Measurements from ENCODE around the gene RGS3.

RGS3 gene

DNA sequence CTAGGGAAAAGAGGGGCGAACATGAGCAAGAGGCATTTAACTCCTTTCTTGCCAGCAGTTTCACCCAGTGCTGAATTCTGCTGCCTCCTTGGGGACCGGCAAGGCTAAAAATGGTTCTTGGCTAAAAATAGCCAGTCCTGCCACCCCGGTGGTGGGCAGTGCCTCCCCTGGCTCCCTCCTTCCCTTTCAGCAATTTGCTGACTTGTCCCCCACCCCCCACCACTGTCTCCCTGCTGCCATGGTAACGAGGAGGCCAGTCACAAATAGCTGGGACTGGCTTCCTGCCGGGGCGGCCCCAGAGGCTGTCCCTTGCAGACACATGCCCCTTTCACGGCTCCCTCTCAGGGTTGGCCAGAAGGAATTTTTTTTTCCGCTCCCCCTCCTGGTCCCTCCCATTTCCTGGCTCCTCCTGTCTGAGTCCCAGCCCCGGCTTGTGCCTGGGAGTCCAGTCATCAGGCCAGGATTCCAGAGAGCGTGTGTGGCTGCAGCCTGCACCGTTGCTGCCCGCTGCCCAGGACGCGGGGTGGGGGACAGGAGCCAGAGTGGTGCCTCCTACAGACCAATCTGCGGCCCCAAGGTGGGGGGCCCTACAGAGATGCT lies 130.3 kb downstream of the RGS3 start:
- peak; percentile 96 for DNase-seq (ENCODE audit: low read depth)
- TF ChIP-seq, protein P1, sequence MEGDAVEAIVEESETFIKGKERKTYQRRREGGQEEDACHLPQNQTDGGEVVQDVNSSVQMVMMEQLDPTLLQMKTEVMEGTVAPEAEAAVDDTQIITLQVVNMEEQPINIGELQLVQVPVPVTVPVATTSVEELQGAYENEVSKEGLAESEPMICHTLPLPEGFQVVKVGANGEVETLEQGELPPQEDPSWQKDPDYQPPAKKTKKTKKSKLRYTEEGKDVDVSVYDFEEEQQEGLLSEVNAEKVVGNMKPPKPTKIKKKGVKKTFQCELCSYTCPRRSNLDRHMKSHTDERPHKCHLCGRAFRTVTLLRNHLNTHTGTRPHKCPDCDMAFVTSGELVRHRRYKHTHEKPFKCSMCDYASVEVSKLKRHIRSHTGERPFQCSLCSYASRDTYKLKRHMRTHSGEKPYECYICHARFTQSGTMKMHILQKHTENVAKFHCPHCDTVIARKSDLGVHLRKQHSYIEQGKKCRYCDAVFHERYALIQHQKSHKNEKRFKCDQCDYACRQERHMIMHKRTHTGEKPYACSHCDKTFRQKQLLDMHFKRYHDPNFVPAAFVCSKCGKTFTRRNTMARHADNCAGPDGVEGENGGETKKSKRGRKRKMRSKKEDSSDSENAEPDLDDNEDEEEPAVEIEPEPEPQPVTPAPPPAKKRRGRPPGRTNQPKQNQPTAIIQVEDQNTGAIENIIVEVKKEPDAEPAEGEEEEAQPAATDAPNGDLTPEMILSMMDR (conservative IDR thresholded peaks at IDR 0.05; ENCODE audit: control insufficient read depth, insufficient read depth, low read depth, low read length): no peak
- peak overlapping the region; percentile 86 for H3K4me3 ChIP-seq (ENCODE audit: control insufficient read depth, low read depth, low read length)

DNA sequence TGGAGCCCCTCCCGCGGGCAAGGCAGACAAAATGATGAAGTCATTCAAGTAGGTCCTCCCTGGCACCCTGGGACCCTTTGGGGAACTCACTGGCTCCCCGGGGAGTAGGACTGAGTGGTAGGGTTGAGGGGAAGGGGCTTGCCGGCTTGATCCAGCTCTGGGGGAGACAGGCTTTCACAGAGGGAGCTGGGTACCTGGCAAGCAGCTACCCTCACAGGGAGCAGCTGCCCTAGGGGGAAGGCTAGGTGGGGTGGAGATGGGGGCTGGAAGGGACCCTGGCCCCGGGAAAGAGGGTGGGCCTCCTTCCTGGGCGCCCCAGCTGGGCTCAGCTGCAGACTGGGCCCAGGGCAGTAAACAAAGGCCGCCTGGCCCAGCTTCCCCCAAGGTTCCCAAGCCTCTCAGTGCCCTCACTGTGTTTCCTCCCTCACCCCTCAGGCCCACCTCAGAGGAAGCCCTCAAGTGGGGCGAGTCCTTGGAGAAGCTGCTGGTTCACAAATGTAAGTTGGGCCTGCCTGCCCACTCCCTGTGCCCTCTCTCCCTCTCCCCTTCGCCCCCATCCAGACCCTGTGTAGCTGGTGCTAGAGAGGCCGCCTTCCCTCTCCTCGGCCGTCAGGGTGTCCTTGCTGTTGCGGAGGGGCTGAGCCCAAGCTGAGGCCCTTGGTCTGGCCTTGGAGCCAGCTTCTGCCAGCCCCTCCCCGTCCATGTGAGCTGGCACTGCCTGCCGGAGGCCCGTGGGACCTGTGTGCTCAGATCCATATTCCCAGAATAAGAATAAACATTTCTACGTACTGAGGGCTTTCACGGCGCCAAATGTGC lies 131.2 kb downstream of the RGS3 start:
- TF ChIP-seq, protein P1 (conservative IDR thresholded peaks at IDR 0.05; ENCODE audit: control insufficient read depth, insufficient read depth, low read depth, low read length): no peak
- DNase-seq (ENCODE audit: low read depth): no peak

DNA sequence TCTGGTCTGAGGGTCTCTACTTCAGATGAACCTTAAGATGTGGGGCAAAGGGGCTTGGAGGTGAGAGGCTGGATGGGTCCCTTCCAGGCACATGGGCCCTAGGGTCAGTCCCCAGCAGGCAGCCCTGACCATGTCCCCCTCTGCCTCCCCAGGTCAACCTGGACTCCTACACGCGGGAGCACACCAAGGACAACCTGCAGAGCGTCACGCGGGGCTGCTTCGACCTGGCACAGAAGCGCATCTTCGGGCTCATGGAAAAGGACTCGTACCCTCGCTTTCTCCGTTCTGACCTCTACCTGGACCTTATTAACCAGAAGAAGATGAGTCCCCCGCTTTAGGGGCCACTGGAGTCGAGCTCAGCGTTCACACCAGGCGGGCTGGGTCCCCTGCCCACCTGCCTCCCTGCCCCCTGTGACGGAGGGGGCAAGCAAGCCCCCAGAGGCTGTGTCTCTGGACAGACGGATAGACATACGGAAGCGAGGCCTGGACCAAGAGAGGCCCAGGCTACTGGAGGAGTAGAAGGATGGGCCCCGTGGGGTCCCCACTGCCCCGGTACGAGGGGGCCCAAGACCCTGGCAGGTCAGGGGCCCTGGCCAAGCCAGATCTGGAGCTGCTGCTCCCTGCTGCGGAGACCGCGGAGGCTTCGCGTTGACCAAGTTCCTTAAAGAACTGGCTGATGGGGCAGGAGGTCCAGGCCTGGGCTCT lies 133.2 kb downstream of the RGS3 start:
- no peak overlapping the region for H3K4me3 ChIP-seq (ENCODE audit: control insufficient read depth, low read depth, low read length)
- TF ChIP-seq, protein P1 (conservative IDR thresholded peaks at IDR 0.05; ENCODE audit: control insufficient read depth, insufficient read depth, low read depth, low read length): no peak
- DNase-seq (ENCODE audit: low read depth): no peak

More for the DNA sequence above, 131.2 kb downstream of the RGS3 start:
- H3K4me3 ChIP-seq (ENCODE audit: control insufficient read depth, low read depth, low read length): peak overlapping the region; percentile 86

DNA sequence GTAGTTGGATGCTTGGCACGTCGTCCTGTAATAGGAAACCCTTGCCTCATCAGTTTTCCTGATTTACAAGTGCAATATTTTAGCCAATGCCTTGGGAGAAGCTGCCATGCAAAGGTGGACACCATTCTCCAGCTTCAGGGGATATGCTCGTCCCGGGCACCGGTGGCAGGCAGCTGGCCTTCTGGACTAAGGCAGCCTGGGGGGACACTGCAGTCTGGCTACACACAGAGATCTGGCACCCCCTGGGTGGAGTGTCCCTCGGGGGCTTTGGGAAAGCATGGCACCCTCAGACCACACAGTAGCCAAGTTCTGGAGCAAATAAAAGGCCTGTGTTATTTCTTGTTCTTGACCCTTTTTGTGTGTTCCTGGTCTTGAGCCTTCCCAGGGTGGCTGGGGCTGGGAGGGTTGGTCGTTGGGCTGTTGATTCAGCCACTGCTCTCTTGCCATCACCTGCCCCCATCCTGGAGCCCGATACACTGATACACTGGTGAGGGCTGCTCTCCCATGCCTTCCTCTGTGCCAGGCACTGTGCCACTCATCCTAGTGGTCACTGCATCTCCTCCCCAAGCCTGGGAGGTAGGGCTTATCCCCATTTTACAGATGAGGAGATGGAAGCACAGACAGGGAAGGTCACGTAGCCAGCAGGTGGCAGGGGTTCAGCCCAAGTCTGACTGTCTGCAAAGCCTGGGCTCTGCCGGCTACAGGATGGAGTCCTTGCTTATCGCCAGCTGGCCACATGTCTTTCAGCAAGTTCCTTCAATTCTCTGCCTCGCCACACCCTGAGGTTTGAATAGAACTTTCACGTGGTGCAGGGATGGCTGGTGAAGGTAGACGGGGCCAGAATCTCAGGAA lies 134.1 kb downstream of the RGS3 start:
- no peak for DNase-seq (ENCODE audit: low read depth)
- TF ChIP-seq, protein P1 (conservative IDR thresholded peaks at IDR 0.05; ENCODE audit: control insufficient read depth, insufficient read depth, low read depth, low read length): no peak
- H3K4me3 ChIP-seq (ENCODE audit: control insufficient read depth, low read depth, low read length): no peak overlapping the region

DNA sequence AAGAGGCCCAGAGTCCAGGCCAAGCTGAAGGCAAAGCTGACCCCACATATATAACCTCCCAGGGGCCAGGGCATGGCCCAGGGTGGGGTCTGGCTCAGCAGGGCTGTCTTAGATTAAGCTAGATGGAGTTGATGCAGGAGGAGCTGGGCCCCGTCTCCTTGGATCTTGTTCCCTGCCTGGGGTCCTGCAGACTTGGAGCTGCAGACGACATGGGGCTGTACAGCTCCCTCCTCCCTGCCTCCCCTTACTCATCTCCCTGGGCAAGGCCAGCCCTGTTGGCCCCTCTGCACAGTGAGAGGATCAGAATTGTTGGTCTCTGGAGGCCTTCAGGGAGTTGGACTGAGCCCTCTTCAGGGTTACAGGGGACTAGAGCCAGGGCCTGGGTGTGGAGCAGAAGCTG lies 134.9 kb downstream of the RGS3 start:
- no peak for DNase-seq (ENCODE audit: low read depth)
- no peak overlapping the region for H3K4me3 ChIP-seq (ENCODE audit: control insufficient read depth, low read depth, low read length)
- TF ChIP-seq, protein P1 (conservative IDR thresholded peaks at IDR 0.05; ENCODE audit: control insufficient read depth, insufficient read depth, low read depth, low read length): no peak

DNA sequence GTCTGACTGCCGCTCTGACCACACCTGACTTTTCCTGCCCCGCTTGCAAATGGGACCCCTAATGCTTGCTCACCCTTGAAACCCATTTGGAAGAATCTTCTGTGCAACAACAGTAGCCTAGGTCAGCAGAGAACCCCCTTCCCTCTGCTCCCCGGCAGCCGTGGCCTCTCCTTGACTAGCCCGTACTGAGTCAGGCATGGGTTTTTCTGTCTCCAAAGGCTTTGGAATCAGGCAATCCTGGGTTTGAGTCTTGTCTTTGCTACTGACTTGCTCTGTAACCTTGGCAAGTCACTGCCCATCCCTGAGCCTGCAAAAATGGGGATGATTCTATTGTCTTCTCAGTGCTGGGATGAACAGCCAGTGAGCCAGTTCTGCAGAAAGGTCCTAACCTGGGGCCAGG lies 135.4 kb downstream of the RGS3 start:
- no peak for DNase-seq (ENCODE audit: low read depth)
- TF ChIP-seq, protein P1 (conservative IDR thresholded peaks at IDR 0.05; ENCODE audit: control insufficient read depth, insufficient read depth, low read depth, low read length): no peak
- H3K4me3 ChIP-seq (ENCODE audit: control insufficient read depth, low read depth, low read length): no peak overlapping the region
